Measurements from ENCODE around the gene SBF2.

The SBF2 gene

GRCh38 chr11:9886595-9886994, 407.4 kb downstream of the SBF2 start:
- TF ChIP-seq MAX (IDR thresholded peaks at IDR 0.05; ENCODE audit: low read depth, low read length) (no peak), CTCF (IDR thresholded peaks at IDR 0.05; ENCODE audit: low read depth, low read length) (no peak), POLR2A (IDR thresholded peaks at IDR 0.05; ENCODE audit: extremely low read depth, insufficient read length) (no peak), MYC (IDR thresholded peaks at IDR 0.05; ENCODE audit: low read depth, low read length) (no peak)
- H3K4me3 ChIP-seq (ENCODE audit: low read depth, low read length): no peak overlapping the region
- no peak for DNase-seq (ENCODE audit: low read depth)

GRCh38 chr11:9884601-9885000, 409.4 kb downstream of the SBF2 start:
- DNase-seq (ENCODE audit: low read depth): no peak
- no peak overlapping the region for H3K4me3 ChIP-seq (ENCODE audit: low read depth, low read length)
- TF ChIP-seq POLR2A (IDR thresholded peaks at IDR 0.05; ENCODE audit: extremely low read depth, insufficient read length) (no peak), MYC (IDR thresholded peaks at IDR 0.05; ENCODE audit: low read depth, low read length) (no peak), CTCF (IDR thresholded peaks at IDR 0.05; ENCODE audit: low read depth, low read length) (no peak), MAX (IDR thresholded peaks at IDR 0.05; ENCODE audit: low read depth, low read length) (no peak)

- H3K4me3 ChIP-seq (ENCODE audit: low read depth, low read length): no peak overlapping the region
- DNase-seq (ENCODE audit: low read depth): no peak
- no peak for TF ChIP-seq MAX (IDR thresholded peaks at IDR 0.05; ENCODE audit: low read depth, low read length)
- no peak for TF ChIP-seq POLR2A (IDR thresholded peaks at IDR 0.05; ENCODE audit: extremely low read depth, insufficient read length)
- TF ChIP-seq CTCF (IDR thresholded peaks at IDR 0.05; ENCODE audit: low read depth, low read length): no peak
- TF ChIP-seq MYC (IDR thresholded peaks at IDR 0.05; ENCODE audit: low read depth, low read length): no peak
Observed at GRCh38 chr11:9880657-9881056, 413.4 kb downstream of the SBF2 start.

GRCh38 chr11:9878936-9879335, 415.1 kb downstream of the SBF2 start:
- no peak for DNase-seq (ENCODE audit: low read depth)
- no peak overlapping the region for H3K4me3 ChIP-seq (ENCODE audit: low read depth, low read length)
- TF ChIP-seq CTCF (IDR thresholded peaks at IDR 0.05; ENCODE audit: low read depth, low read length) (no peak), MYC (IDR thresholded peaks at IDR 0.05; ENCODE audit: low read depth, low read length) (no peak), MAX (IDR thresholded peaks at IDR 0.05; ENCODE audit: low read depth, low read length) (no peak), POLR2A (IDR thresholded peaks at IDR 0.05; ENCODE audit: extremely low read depth, insufficient read length) (no peak)

GRCh38 chr11:9876331-9876730, 417.7 kb downstream of the SBF2 start:
- no peak for DNase-seq (ENCODE audit: low read depth)
- H3K4me3 ChIP-seq (ENCODE audit: low read depth, low read length): no peak overlapping the region
- TF ChIP-seq MAX (IDR thresholded peaks at IDR 0.05; ENCODE audit: low read depth, low read length) (no peak), MYC (IDR thresholded peaks at IDR 0.05; ENCODE audit: low read depth, low read length) (no peak), POLR2A (IDR thresholded peaks at IDR 0.05; ENCODE audit: extremely low read depth, insufficient read length) (no peak)

GRCh38 chr11:9875862-9876261, 418.2 kb downstream of the SBF2 start:
- TF ChIP-seq POLR2A (IDR thresholded peaks at IDR 0.05; ENCODE audit: extremely low read depth, insufficient read length) (no peak), MYC (IDR thresholded peaks at IDR 0.05; ENCODE audit: low read depth, low read length) (no peak), CTCF (IDR thresholded peaks at IDR 0.05; ENCODE audit: low read depth, low read length) (no peak), MAX (IDR thresholded peaks at IDR 0.05; ENCODE audit: low read depth, low read length) (no peak)
- no peak for DNase-seq (ENCODE audit: low read depth)
- H3K4me3 ChIP-seq (ENCODE audit: low read depth, low read length): no peak overlapping the region
